ENCODE measurements around the gene CBX6.

Gene CBX6

DNA sequence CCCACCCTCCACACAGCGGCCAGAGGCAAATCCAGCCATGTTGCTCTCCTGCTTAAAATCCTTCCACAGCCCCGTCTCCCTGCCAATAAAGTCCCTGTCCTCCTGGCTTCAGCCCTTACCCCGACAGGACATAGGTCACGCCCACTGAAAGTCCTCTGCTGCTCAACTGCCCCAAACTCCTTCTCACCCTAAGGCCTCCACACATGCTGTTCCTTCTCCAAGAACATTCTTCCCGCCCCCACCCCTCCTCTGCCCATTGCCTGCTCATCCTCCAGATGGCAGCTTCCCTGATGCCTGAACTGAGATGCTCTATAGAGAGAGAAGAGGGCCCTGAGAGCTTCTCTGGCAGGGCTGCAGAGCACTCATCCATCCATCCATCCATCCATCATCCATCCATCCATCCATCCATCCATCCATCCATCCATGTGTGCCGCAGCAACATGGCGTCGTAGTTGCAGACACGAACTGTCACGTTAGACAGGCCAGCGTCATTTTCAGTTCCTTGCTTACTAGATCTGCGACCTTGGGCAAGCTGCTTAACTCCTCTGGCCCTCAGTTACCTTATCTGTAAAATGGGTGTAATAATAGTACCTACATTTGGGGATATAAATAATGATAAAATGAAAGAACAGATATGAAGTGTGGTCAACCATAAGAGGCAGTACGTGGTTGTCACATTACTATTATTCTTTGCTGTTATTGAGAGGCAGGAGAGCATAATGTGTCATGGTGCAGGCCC is 37.6 kb downstream of the CBX6 start:
- TF ChIP-seq, protein P1, sequence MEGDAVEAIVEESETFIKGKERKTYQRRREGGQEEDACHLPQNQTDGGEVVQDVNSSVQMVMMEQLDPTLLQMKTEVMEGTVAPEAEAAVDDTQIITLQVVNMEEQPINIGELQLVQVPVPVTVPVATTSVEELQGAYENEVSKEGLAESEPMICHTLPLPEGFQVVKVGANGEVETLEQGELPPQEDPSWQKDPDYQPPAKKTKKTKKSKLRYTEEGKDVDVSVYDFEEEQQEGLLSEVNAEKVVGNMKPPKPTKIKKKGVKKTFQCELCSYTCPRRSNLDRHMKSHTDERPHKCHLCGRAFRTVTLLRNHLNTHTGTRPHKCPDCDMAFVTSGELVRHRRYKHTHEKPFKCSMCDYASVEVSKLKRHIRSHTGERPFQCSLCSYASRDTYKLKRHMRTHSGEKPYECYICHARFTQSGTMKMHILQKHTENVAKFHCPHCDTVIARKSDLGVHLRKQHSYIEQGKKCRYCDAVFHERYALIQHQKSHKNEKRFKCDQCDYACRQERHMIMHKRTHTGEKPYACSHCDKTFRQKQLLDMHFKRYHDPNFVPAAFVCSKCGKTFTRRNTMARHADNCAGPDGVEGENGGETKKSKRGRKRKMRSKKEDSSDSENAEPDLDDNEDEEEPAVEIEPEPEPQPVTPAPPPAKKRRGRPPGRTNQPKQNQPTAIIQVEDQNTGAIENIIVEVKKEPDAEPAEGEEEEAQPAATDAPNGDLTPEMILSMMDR (IDR thresholded peaks at IDR 0.05; ENCODE audit: low read depth, low read length, missing control alignments): no peak
- no peak for DNase-seq (ENCODE audit: low read depth)
- H3K4me3 ChIP-seq (ENCODE audit: low read depth, low read length): no peak overlapping the region
- in situ Hi-C loops (cut with HindIII; ENCODE audit: low sequenced_read_pairs): no loop called here

DNA sequence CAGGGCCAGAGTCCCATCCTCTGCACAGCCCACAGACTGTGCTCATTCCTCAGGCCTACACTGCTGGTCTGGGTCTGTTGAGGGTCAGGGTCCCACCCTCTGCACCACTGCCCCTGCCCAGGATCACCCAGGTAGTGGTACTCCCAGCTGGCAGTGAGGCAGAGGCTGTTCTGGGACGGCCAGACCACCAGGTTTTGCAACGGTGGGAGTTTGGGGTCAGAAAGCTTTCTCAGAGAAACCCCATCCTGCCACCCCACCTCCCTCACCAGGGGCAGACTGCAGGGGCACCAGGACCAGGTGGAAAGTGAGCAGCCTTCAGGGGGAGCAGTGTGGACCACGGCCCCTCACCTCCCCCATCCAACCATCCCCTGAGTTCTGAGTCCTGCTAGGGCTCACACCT is 39.0 kb downstream of the CBX6 start:
- TF ChIP-seq, protein P1 (IDR thresholded peaks at IDR 0.05; ENCODE audit: low read depth, low read length, missing control alignments): no peak
- in situ Hi-C loops (cut with HindIII; ENCODE audit: low sequenced_read_pairs): no loop called here
- no peak for DNase-seq (ENCODE audit: low read depth)

DNA sequence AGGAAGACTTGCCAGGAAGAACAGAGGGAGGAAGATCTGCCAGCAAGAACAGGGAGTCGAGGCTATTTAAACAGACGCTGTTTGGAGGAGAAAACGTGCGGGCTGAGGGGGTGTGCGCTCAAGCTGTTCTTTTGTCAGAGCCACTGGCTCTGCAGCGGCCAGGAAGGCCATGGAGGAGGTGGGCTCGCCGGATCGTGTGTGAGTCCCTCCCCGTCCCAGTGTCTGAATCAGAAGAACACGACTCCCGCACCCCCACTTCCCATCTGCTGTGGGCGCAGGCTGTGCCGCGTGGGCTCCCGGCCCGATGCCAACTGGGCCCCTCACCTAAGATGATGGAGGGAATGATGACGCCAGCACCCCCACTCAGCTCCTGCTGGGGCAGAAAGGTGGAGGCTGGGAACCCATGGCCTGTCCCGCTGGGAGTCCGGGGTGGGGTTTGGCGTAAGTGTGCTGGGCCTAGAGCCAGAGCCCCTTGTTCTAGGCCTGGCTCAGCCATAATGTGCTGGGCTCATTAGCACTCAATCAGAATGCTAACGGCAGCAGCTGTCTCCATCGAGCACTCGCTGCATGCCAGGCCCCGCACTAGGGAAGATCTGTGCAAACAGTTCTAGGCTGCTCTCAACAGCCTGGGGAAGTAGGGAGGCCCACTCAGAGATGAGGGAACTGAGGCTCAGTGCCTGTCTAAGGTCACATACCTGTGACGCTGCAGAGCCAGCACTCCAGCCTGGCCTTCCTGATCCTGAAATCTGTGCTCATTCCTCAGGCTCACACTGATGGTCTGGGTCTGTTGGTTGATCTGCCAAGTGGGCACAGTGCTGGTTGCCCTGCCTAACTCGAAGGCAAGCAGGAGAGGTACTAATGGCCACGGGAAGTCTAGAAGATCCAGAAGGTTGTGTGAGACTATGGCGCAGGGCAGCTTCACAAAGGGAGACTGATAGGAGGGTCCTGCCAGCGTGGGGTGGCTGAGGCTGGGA is 39.7 kb downstream of the CBX6 start:
- no peak overlapping the region for H3K4me3 ChIP-seq (ENCODE audit: low read depth, low read length)
- no peak for DNase-seq (ENCODE audit: low read depth)
- in situ Hi-C loops (cut with HindIII; ENCODE audit: low sequenced_read_pairs): no loop called here
- TF ChIP-seq, protein P1 (IDR thresholded peaks at IDR 0.05; ENCODE audit: low read depth, low read length, missing control alignments): no peak

More for the DNA sequence above, 39.0 kb downstream of the CBX6 start:
- no peak overlapping the region for H3K4me3 ChIP-seq (ENCODE audit: low read depth, low read length)

DNA sequence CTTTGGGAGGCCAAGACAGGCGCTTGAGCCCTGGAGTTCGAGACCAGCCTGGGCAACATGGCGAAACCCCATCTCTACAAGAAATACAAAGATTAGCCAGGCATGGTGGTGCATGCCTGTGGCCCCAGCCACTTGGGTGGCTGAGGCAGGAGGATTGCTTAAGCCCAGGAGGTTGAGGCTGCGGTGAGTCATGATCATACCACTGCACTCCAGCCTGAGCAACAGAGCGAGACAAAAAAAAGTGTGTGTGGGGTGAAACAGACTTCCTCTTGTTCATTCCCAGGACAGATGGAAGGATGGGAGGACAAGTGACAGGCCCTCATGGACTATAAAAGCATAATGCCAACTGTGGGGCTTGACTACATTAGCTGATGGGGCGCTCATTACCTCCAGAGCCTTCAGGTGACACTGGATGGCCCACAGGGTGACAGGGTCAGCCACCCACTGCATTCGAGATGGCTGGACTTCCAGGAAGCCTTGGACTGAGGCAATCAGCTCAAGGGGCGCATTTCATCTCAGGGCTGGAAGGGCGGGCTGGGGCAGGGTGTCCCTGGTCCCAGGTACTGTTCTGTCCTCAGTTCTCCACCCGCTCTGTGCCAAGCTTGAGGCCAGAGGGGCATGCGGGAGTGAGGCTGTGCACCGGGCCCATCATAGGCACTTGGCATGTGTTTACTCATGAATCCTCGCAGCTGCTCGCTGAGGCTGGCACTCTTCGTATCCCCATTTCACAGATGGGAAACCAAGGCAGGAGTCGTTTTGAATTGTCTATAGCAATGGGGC is 40.7 kb downstream of the CBX6 start:
- in situ Hi-C loops (cut with HindIII; ENCODE audit: low sequenced_read_pairs): no loop called here
- DNase-seq (ENCODE audit: low read depth): no peak
- TF ChIP-seq, protein P1 (IDR thresholded peaks at IDR 0.05; ENCODE audit: low read depth, low read length, missing control alignments): no peak
- H3K4me3 ChIP-seq (ENCODE audit: low read depth, low read length): no peak overlapping the region

DNA sequence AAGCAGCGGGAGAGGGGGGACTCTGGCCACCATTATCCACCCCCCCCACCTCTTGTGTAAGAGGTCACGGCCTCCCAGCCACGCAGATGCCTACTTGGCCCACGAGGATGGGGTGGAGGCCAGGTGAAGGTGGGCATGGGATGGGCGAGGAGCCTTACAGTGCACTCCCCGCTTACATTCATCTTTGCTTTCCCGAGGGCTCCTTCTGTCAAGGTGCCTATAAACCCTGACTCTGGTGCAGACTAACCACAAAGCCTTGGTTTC is 41.2 kb downstream of the CBX6 start:
- H3K4me3 ChIP-seq (ENCODE audit: low read depth, low read length): no peak overlapping the region
- TF ChIP-seq, protein P1 (IDR thresholded peaks at IDR 0.05; ENCODE audit: low read depth, low read length, missing control alignments): no peak
- no peak for DNase-seq (ENCODE audit: low read depth)
- in situ Hi-C loops (cut with HindIII; ENCODE audit: low sequenced_read_pairs): no loop called here

Measured in astrocyte of the cerebellum (primary cell).